Measurements from ENCODE around the gene ZNF865. TPM values are rescaled to one million over a fixed set of nuclear protein-coding genes. Genes with fewer than 3 reads are reported as not detected.
A peak's percentile ranks its signal among the peaks of the same experiment; 100 is the strongest.

The ZNF865 gene
- total and polyA plus RNA-seq, 2 donors (not counting 3 experiments of a cell fraction or from before 2014, with no cell fraction given) = 4.0 to 10.1 TPM

GRCh38 chr19:55635334-55635717 lies 29.9 kb downstream of the ZNF865 start:
- Histone ChIP-seq H3K9me1 (replicated peaks; ENCODE audit: control insufficient read depth, extremely low read depth, insufficient read depth, low read length) (no peaks in the 10 kb centered on the region), H2AFZ (ENCODE audit: low read depth, low read length) (peak overlapping the region; percentile 84), H3K9ac (replicated peaks; ENCODE audit: extremely low read depth, insufficient read depth, low read length) (peak overlapping the region; percentile 99), H3K9me3 (replicated peaks; ENCODE audit: control insufficient read depth, insufficient read depth, low read length) (no peaks in the 10 kb centered on the region), H3K79me2 (ENCODE audit: control insufficient read depth, insufficient read depth, low read length) (peaks cover 22% of the 10 kb centered on the region), H3K4me1 (ENCODE audit: control insufficient read depth, extremely low read depth, insufficient read depth, low read length) (peaks cover 15% of the 10 kb centered on the region), H3K27ac (ENCODE audit: insufficient read depth, low read depth, low read length) (peak overlapping the region; percentile 93), H3K36me3 (ENCODE audit: control insufficient read depth in 2 of 2, extremely low read depth in 1 of 2, insufficient read depth in 2 of 2, low read length in 2 of 2) (no peaks in the 10 kb centered on the region), H3K4me2 (ENCODE audit: insufficient read depth, low read length) (peak overlapping the region; percentile 96), H4K20me1 (replicated peaks; ENCODE audit: control insufficient read depth, extremely low read depth, insufficient read depth, low read length) (no peaks in the 10 kb centered on the region), H3K27me3 (ENCODE audit: control insufficient read depth in 2 of 2, insufficient read depth in 2 of 2, low read length in 2 of 2) (no peaks in the 10 kb centered on the region), H3K4me3 (replicated peaks in 1 of 3; ENCODE audit: insufficient read depth in 1 of 3, low read depth in 1 of 3, low read length in 3 of 3) (peak overlapping the region; percentile 53 to 91 (median 64))
- ChIA-PET CTCF (interaction anchor here (0.7 to 1.7 kb wide), 5 partner anchors 12 to 644 kb away, joined by 3 to 5 read pairs (median 4); partner anchors contain the start of genes CCDC106 and ZNF865), POLR2A (no interaction called here)
- intact Hi-C loops (cut with micrococcal nuclease) (loop anchor here (1.0 kb wide), 2 partner anchors 8 to 35 kb away; partner anchors contain the start of genes ZNF524 and ZNF581), dilution Hi-C loops (cut with MboI; ENCODE audit: extremely low pct_ligation_motif_present, low sequenced_read_pairs) (no loop called here)
- no peak for TF ChIP-seq JUN (IDR thresholded peaks at IDR 0.05; ENCODE audit: borderline replicate concordance, insufficient read depth, insufficient read length, low read depth)
- TF ChIP-seq POLR2A (IDR thresholded peaks at IDR 0.05; ENCODE audit: low read depth, low read length) = no peak
- TF ChIP-seq MYC (IDR thresholded peaks at IDR 0.05; ENCODE audit: low read depth, low read length) = no peak
- no peak for TF ChIP-seq POLR2AphosphoS5 (IDR thresholded peaks at IDR 0.05; ENCODE audit: insufficient read depth, low read depth, low read length)
- TF ChIP-seq EZH2 (IDR thresholded peaks at IDR 0.05; ENCODE audit: borderline replicate concordance, low read depth, low read length, severe bottlenecking) = no peak
- TF ChIP-seq, protein P1, sequence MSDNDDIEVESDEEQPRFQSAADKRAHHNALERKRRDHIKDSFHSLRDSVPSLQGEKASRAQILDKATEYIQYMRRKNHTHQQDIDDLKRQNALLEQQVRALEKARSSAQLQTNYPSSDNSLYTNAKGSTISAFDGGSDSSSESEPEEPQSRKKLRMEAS (IDR thresholded peaks at IDR 0.05; ENCODE audit: insufficient read depth, insufficient read length) = no peak
- TF ChIP-seq, protein P2, sequence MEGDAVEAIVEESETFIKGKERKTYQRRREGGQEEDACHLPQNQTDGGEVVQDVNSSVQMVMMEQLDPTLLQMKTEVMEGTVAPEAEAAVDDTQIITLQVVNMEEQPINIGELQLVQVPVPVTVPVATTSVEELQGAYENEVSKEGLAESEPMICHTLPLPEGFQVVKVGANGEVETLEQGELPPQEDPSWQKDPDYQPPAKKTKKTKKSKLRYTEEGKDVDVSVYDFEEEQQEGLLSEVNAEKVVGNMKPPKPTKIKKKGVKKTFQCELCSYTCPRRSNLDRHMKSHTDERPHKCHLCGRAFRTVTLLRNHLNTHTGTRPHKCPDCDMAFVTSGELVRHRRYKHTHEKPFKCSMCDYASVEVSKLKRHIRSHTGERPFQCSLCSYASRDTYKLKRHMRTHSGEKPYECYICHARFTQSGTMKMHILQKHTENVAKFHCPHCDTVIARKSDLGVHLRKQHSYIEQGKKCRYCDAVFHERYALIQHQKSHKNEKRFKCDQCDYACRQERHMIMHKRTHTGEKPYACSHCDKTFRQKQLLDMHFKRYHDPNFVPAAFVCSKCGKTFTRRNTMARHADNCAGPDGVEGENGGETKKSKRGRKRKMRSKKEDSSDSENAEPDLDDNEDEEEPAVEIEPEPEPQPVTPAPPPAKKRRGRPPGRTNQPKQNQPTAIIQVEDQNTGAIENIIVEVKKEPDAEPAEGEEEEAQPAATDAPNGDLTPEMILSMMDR (IDR thresholded peaks at IDR 0.05; ENCODE audit: extremely low read depth in 1 of 2, insufficient read depth in 1 of 2, low read depth in 1 of 2, low read length in 2 of 2) = no peak
- TF ChIP-seq GATA2 (IDR thresholded peaks at IDR 0.05; ENCODE audit: insufficient read depth, insufficient read length, low read depth, low read length) = no peak
- no peak for TF ChIP-seq FOS (IDR thresholded peaks at IDR 0.05; ENCODE audit: borderline replicate concordance, insufficient read depth, low read length)
- DNase-seq (ENCODE audit: low read depth, low spot score) (no peak), FAIRE-seq (no peak)
- BruUV-seq (replicated peaks) = TSS peak; percentile 28
